GM19025 (cell line): ENCODE measurements around the gene OR10A3.

Source experiments
- ATAC-seq: cut with Tn5 transposase; IDR thresholded peaks from one replicate; pipeline ENCODE4 v1.9.1; 2021; ENCODE audit warnings: mild to moderate bottlenecking, low read depth, moderate library complexity; ENCODE audit not compliant: unreplicated experiment

Gene OR10A3

DNA sequence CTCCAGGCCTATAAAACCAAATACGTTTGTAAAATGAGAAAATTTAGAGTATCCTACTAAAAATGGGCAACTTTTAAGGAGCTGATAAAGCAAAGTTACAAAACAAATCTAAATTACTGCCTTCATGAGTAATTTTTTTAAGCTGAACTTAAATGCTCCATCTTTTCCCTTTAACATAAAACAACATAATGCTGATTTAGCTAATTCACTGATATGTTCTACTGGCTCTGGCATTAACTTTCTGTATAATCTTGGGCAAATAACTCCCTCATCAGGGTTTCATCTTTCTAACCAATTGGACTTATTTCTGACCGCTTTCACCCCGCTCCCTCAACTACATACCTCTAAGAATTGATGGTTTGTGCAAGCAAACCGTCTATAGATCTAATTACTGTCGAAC, 362 bp downstream of the OR10A3 start:
- ATAC-seq = no peak

DNA sequence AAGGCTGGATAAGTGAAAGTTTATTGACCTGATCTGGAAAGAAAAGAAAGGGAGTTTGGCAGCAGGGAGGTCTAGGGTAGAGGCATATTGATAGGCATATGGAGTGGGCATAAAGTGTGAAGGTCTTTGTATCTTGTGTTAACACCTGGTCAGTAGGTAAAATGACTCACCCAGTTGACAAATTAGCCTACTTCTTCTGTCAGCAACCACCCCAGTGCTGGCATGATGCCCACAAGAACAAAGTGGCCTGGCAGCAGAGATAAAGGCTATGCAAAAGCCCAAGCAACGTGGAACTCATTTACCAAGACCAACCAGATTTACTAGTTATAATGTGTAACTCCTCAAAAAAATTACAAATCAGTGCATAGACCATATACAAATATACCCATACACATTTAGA, 4.9 kb downstream of the OR10A3 start:
- no peak for ATAC-seq

DNA sequence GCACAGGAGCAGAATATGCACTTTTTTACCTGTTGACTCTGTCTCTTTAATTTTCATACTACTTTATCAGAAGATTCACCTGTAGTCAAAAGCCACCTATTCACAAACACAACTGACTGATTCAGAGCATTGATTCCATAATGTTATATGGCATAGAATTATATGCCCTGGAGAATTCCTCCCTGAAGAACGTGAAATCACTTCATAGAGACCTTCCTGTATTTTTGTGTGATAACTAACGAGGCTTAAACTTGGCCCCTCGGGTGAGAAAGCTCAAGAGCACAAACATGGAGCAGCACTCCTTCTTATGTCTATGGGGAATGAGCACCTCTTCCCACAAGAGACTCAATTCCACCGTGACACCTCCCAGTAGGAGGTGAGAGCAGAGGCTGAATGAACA, 10.3 kb downstream of the OR10A3 start, which contains the start of gene OR10A6:
OR10A6 (minus strand) TSS at position 101 of the 400 bp plus-strand sequence. CDS start 2,606 bp downstream, outside the sequence.
- ATAC-seq = no peak

DNA sequence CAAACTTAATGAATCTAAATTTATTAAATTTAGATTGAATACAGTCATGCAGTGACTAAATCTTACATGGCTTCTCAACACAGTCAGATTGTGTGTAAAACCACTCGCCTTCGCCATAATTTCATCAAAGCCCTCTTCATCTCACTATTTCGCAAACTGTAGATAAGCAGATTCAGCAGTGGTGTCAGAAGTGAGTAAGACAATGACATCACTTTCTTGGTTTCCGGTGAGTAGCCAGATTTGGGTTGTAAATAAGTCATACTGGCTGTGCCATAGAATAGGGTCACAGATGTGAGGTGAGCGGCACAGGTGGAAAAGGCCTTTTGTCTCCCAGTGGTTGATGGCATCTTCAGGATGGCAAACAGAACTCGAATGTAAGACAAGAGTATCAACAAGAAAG, 13.9 kb downstream of the OR10A3 start:
- no peak for ATAC-seq

DNA sequence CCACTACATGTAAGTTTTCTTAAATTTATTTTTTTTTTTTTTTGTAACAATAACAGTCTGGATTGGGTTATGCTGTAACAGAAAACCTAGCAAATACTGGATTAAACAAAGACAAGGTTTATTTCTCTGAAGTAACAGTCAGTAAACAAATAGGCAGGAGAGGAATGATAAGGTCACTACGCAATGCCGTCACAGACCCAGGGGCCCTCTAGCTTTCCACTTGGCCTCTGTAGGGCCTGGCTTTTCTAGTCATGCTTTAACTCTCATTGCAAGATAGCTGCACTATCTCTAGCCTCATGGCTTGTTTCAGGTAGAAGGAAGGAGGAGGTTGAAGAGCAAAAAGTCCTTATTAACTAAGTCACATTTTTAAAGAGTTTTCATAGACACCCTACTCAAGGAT, 17.0 kb downstream of the OR10A3 start:
- no peak for ATAC-seq

DNA sequence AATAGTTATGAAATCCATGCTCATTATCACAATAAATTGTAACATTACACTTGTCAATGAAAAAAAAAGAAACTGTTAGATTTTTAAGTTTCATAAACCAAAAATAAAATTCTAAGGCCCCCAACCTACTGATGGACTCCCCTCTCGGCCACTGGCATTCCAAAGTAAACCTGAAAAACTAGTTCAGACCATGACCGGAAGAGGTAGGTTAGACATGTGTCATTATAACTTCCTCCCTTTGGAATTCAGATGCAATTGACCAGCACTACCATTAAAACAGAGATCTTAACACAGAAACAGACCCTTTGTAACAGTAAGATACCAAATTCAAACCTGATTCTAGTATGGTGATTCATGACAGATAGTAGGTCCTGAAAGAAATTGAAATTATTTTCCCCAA, 23.4 kb downstream of the OR10A3 start:
- ATAC-seq = no peak

DNA sequence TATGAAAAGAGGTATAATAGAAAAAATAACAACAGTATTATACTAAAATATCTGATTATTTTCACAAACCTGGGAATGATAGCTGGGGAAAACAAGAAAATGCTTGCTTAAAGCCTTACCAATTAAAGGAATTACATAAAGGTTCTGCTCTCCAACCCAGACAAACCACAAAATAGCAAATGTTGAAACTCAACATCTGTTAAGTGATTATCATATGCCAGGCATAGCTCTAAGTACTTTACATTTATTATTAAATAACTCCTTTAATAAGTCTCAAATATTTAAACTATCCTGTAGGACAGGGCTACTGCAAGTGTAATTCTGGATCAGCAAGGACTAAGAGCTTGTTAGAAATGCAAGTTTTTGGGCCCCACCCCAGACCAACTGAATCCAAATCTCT, 30.5 kb downstream of the OR10A3 start:
- ATAC-seq = no peak

DNA sequence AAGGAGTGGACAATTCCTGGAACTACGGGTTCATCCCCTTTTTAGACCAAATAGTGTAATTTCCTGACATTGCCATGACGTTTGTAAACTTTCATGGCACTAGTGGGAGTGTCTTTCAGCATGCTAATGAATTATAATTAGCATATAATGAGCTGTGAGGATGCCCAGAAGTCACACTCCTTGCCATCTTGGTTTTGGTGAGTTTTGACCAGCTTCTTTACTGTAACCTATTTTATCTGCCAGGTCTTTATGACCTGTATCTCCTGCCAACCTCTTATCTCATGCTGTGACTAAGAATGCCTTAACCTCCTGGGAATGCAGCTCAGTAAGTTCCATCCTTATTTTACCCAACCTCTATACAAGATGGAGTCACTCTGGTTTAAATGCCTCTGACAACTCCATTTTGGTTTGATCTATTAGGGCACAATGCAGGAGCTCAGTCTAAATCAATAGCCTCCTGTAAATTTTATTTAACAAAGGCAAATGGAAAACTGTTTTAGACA, 31.2 kb downstream of the OR10A3 start:
- ATAC-seq = no peak

DNA sequence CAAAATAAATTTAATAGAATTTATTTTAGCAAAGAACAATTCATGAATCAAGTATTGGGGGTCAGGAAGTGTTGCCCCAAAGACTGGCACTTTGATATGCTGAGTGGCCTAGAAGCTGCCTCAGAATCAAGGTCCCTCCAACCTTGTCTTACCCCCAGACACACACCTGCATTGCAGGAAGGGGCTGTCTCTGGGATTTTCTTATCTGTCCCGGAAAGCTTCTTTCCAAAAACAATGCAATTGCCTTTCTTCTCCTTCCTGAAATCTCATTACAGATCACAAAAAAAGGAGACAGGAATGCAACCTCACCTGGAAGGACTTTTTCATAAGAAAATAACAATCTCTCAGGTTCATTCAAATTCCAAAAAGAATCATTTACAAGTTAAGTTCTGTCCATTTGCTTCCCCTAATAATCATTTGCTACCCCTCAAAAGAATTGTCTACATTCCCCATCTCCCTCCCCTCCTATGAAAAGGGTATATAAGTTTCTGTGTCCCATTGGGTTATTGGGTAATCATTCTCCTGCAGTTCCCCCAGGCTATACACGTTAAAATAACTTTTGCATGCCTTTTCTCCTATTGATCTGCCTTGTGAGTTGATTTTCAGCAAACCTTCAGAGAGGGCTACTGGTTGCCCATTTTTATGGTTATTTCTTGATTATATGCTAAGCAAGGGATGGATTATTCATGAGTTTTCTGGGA, 31.8 kb downstream of the OR10A3 start:
- ATAC-seq = no peak

DNA sequence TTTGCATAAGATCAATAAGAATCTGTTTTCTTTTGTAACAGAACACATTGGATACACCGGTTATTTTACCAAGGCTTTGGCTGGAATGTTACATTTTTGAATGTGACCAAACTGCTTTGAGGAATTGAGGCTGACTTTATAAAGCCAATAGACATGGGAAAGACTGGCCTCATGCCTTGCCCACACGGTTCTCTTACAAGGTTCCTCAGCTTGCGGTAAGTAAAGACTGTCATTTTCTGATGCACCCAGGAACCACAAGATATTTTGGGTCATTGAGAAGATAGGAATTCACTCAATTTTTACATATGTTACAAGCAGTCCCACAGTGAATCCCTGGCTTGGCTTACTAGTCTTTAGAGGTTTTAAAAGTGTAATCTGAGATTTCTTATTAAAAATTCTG, 34.4 kb downstream of the OR10A3 start:
- ATAC-seq = no peak

DNA sequence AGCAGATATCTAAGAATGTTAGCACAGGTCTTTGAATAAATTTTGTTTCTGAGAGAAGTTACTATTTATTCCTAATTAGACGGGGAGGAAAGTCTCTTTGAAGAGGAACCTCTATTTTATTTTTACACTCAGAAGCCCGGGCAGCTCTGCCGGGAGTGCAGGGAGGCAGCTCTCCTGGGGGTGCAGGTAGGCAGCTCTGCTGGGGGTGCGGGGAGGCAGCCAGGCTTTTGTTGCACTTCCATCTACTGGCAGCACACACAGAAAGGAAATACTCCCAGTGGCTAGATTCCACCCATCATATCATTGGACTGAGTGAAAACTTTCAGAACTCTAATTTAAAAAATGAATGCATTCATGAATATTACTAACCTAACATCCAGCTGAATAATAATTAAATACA, 35.0 kb downstream of the OR10A3 start:
- no peak for ATAC-seq

DNA sequence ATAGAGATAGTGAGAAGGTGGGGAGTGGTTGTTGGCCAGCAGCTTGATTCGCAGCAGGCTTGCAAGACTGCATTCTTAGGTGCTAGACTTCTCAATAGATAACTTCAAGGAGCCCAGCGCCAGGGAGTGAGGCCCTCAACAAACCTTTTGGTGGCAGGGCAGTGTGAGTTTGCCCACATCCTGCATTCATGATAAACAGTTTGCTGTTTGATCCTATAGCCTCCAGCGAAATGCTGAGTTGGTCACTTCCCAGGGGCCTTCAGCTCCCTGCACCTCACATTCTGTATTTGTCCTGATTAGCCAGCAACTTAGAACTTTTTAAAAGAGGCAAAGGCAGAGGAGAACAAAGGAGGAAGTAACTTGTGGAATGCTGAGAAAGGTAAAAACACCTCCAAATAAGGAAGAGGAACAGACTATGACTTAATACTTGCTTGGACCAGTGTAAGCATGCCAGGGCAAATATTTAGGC, 35.5 kb downstream of the OR10A3 start:
- no peak for ATAC-seq

DNA sequence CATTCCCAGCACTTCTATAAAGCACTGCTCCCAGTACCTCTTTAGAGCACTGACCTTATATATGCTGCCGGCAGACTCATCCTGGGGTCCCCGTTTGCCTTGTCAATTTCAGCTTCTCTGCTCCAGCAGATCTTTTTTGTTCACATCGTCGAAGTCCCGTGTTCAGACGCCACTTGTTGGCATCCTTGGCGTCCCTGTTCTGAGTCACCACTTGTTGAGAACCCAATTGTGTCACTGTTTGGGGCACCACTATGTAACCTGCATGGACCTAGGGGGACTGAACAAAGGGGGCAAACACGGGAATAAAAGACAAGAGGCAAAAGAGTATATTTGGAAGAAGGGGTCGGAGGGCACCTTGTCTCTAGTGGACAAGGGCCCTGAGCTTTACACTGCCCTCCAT, 36.0 kb downstream of the OR10A3 start:
- no peak for ATAC-seq

DNA sequence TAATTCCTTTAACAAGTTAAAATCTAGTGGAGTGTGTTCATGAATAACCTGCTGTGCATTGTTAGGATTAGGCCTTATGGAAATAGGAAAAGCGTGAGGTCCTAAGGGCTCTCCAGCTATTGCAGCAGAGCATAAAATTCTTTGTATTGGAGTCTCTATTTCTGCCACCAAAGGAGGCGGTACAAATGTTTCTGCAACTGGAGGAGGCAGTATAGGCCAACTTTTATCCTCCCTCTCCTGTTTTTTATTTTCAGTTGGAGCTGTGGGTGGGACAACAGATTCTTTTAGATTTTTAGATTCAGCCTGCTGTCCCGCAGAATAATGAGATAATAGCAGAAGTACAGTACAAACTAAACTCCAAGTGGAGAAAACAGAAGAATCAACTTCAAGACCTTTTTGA, 36.6 kb downstream of the OR10A3 start:
- ATAC-seq = no peak

DNA sequence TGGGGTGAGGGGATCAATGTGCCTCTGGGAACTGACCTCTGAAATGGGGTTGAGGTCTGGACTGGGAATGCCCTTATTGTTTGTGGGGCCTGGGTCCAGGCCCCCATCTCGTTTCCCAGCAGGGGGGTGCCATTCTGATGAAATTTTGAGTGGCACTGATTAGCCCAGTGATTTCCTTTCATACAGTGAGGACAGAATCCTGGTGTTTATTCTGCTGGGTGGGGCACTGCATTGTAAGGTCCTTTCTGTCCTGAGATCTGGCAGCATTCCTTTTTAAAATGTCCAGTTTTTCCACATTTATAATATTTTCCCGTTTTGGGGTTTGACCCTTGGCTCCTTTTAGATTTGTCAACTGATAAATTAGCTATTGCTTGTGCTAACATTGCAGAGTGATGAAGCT, 37.6 kb downstream of the OR10A3 start:
- no peak for ATAC-seq

DNA sequence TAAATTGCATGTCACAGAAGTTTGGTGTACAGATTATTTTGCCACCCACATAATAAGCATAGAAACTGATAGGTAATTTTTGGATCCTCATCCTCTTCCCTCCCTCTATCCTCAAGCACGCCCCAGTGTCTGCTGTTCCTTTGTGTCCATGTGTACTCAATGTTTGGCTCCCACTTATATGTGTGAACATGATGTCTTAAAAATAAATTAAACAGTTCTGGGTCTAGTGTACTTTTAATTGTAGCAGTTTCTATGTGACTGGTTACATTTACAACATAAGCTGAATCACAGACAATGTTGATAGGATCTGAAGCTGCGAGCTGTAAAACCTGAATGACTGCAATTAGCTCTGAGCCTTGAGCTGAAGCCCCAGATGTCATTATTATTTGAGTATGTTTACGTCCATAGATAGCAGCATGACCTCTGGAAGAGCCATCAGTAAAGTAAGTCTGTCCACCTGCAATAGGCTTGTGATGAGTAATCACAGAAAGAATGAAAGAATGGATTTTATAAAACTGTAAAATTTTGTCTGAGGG, 40.1 kb downstream of the OR10A3 start:
- ATAC-seq = no peak

DNA sequence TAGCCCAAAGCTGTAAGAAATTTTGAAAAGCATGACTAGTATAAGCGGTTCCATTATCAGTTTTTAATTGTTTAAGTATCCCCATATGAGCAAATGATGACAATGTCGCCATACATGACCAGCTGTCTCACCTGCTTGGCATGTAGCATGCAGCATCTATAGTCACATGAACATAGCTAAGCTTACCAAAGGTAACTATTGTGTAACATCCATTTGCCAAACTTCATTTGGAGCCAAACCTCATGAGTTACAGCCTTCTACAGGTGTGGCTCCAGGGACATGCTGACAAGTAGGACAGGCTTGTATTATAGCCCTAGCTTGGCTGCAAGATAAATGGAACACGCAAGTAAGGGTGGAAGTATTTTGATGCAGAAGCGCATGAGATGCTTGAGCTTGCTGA, 40.8 kb downstream of the OR10A3 start:
- ATAC-seq = no peak

DNA sequence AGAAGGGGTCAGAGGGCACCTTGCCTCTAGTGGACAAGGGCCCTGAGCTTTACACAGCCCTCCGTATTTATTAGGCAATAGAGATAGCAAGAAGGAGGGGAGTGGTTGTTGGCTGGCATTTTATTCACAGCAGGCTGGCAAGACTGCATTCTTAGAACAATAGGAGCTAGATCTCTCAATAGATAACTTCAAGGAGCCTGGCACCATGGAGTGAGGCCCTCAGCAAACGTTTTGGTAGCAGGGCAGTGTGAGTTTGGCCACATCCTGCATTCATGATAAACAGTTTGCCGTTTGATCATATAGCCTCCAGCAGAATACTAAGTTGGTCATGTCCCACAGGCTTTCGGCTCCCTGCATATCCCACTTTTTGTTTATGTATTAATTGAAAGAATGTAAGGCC, 42.1 kb downstream of the OR10A3 start:
- no peak for ATAC-seq

DNA sequence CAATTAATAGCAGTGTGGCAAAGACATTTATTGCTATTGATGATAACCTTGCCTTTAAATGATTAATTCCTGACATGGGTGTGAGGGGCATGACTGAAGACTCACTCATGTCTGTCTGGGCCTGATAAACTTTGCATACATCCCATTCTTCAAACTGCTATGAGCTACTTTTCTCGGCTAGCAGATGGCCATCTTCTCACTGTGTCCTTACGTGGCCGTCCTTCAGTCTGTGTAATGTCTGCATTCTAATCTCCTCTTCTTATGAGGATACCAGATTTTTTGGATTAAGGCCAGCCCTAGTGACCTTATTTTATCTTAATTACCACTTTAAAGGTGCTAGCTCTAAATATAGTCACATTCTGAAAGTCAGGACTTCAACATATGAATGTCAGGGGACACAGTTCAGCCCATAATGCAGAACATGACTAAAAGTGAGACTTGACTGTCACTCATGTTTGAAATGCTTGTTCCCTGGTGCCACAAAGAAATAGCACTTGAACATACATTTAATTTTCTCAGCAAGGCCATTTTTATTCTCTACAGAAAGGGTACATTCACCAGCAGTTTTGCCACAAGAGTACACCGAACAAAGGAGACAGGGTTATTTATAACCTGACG, 42.7 kb downstream of the OR10A3 start:
- no peak for ATAC-seq

DNA sequence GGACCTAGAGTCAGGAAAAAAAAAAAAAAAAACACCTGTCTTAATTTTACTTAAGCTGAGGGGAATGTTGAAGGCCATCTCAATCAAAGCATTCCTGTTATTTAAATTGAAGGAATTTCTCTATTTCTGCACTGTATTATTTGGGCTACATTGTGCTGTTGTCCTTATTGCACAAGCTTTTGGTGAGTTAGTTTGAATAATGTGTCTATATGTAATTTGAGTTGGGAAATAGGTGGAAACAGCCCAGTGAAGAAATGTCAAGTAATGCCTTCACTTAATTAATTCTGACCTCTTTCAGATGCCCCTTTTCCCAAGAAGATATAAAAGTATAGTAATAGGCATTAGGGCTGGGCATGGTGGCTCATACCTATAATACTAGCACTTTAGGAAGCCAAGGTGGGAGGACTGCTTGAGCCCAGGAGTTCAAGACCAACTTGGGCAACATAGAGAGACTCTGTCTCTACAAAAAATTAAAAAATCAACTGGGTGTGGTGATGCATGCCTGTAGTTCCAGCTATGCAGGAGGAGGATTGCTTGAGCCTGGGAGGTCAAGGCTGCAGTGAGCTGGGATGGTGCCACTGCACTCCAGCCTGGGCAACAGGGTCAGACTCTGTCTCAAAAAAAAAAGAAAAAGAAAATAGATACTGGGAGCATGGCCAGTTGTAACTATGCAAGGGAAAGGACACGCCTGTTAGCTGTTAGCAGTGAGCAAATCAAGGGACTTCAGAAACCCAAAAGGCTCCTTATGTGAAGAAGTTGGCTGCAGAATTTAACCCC, 45.3 kb downstream of the OR10A3 start:
- ATAC-seq = no peak

DNA sequence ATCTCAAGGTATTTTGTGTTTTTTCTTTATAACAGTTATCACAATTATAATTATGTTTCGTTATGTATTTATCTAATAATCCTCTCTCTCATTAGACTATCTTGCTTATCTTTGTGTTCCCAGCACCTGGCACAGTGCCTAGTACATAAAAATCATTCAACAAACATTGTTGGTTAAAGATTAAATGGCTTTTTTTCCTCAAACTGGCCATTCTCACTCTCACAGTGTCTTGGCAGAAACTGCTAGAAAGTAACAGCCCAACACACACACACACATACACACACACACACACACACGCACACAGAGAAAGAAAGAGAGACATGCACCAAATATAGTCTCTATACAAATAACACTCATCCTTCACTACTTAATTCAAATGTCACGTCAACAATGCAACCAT, 47.3 kb downstream of the OR10A3 start:
- ATAC-seq = no peak
